ENCODE results near the gene ALDH1L2. TPM values are rescaled to one million over a fixed set of nuclear protein-coding genes. Genes with fewer than 3 reads are reported as not detected.
A peak's percentile ranks its signal among the peaks of the same experiment; 100 is the strongest.

Gene ALDH1L2
- total and polyA plus RNA-seq, 12 donors, result 1.1 to 3.7 (median 1.5) TPM

DNA sequence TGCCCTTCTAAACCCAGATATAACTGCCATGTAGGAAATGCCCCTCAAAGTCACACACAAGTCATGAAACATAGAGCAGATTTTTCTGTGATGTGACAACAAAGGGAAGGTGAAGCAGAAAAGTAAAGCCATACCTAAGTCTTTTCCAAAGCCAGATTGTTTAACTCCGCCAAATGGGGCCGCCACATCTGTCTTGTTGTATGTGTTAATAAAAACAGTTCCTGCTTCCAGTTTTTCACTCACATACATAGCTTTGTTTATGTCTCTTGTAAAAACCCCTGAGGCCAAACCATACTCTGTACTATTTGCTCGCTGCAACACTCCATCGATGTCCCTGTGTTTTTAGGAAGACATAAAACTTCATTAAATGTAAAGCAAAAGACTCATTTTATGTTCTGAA, 57.8 kb downstream of the ALDH1L2 start:
- H3K36me3 ChIP-seq, result peaks cover 0 to 39% (median 0%) of the 10 kb centered on the region in 9 donors
- intact Hi-C loops (cut with DNase I), result no loop called here
- WGBS, 2 donors, result 87 to 95% methylated on average over 4 of the region's 4 CpGs
- no peak for ATAC-seq
- peak overlapping the region in 4 of 10 donors; percentile 8 to 64 (median 28) for H3K27ac ChIP-seq
- no peak for DNase-seq
- no peaks in the 10 kb centered on the region for H3K9me3 ChIP-seq
- H3K27me3 ChIP-seq, result no peaks in the 10 kb centered on the region
- peaks cover 0 to 25% (median 18%) of the 10 kb centered on the region in 9 donors for H3K4me1 ChIP-seq
- no peak overlapping the region for H3K4me3 ChIP-seq
- TF ChIP-seq, protein P1, sequence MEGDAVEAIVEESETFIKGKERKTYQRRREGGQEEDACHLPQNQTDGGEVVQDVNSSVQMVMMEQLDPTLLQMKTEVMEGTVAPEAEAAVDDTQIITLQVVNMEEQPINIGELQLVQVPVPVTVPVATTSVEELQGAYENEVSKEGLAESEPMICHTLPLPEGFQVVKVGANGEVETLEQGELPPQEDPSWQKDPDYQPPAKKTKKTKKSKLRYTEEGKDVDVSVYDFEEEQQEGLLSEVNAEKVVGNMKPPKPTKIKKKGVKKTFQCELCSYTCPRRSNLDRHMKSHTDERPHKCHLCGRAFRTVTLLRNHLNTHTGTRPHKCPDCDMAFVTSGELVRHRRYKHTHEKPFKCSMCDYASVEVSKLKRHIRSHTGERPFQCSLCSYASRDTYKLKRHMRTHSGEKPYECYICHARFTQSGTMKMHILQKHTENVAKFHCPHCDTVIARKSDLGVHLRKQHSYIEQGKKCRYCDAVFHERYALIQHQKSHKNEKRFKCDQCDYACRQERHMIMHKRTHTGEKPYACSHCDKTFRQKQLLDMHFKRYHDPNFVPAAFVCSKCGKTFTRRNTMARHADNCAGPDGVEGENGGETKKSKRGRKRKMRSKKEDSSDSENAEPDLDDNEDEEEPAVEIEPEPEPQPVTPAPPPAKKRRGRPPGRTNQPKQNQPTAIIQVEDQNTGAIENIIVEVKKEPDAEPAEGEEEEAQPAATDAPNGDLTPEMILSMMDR (IDR thresholded peaks at IDR 0.05), result no peak

DNA sequence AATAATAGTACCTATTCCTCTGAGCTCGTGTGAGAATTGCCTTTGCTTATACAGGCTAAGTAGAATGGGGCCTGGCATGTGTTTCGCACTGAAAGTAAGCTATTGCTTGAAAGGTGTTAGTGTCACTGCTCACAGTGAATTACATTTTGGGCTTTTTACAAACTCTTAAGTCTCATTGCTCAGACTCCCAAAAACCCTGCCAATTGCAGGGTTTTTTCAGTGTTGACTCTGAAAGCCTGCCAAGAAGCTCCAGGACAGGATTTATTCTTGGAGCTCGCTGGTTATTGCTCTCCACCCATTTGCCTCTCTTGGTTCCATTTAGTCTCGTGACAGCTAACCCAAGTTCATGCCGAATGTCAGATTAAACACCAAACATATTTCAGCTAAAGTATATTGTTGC, 58.4 kb downstream of the ALDH1L2 start:
- H3K4me1 ChIP-seq, result peaks cover 0 to 25% (median 18%) of the 10 kb centered on the region in 9 donors
- H3K4me3 ChIP-seq, result no peak overlapping the region
- DNase-seq, result peak in 1 of 2 donors; percentile 61
- H3K27me3 ChIP-seq, result no peaks in the 10 kb centered on the region
- WGBS, 2 donors, result 26 to 30% methylated on average over 5 of the region's 5 CpGs
- TF ChIP-seq, protein P1 (IDR thresholded peaks at IDR 0.05), result no peak
- intact Hi-C loops (cut with DNase I), result no loop called here
- no peaks in the 10 kb centered on the region for H3K9me3 ChIP-seq
- ATAC-seq, result peak; percentile 53 to 87 (median 77)
- H3K36me3 ChIP-seq, result peaks cover 0 to 36% (median 0%) of the 10 kb centered on the region in 9 donors
- H3K27ac ChIP-seq, result peak overlapping the region in 4 of 10 donors; percentile 8 to 64 (median 28)

DNA sequence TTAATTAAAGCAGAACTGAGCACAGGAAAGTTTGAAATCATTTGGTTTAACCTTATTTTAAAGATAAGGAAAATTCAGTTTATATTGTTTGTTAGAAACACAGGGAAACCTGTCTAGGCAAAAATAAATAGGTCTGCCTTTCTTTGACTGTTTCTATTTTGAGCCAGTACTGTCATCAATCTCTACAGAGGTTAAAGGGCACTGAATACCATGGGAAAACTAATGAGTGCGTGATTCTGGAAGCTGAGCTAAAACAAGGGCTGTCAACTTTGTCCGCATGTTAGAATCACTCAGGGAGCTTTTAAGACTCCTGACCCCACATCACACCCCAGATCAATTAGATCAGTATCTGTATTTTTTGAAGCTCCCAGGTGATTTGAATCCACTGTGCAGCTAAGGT, 59.3 kb downstream of the ALDH1L2 start:
- peaks cover 0 to 25% (median 18%) of the 10 kb centered on the region in 9 donors for H3K4me1 ChIP-seq
- H3K27ac ChIP-seq, result peak overlapping the region in 3 of 10 donors; percentile 10 to 64 (median 45)
- peaks cover 0 to 32% (median 0%) of the 10 kb centered on the region in 9 donors for H3K36me3 ChIP-seq
- no peaks in the 10 kb centered on the region for H3K9me3 ChIP-seq
- DNase-seq (no peak), ATAC-seq (peak in 6 of 8 donors; percentile 21 to 84 (median 61))
- intact Hi-C loops (cut with DNase I), result no loop called here
- TF ChIP-seq, protein P1 (IDR thresholded peaks at IDR 0.05), result no peak
- WGBS, 2 donors, result 56 to 62% methylated on average over 2 of the region's 2 CpGs
- H3K4me3 ChIP-seq, result no peak overlapping the region
- no peaks in the 10 kb centered on the region for H3K27me3 ChIP-seq

DNA sequence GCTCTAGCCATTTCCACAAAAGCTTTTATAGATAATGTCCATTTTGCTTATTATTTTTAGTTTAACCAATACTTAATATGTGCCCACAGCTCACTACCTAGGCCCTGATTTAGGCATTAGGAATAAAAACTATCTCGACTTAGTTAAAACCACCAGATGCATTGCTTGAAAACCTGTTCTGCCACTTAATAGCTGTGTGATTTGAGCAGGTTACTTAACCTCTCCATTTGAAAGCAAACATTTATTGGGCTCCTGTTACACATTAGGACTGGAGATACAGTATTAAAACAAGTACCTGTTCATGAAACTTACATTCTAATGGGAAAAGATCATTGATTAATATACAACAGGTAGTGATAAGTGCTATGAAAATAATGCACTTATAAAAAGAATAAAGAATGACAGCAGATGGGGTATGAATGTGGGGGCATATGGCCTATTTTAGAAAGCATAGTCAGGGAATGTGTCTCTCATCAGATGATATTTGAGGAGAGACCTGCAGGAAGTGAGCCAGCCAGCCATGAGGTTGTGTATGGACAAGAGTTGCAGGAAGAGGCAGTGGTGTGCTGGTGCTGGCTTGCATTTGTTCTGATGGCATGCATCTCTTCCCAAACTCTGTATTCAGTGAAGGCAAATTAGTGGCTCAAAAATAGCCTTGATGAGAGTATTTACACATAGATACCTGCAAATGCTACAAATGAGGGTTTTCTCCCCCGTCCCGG, 63.9 kb downstream of the ALDH1L2 start:
- H3K27me3 ChIP-seq, result no peaks in the 10 kb centered on the region
- H3K4me1 ChIP-seq, result peaks cover 0 to 11% (median 8%) of the 10 kb centered on the region in 9 donors
- no peak for ATAC-seq
- peaks cover 0 to 33% (median 3%) of the 10 kb centered on the region in 9 donors for H3K36me3 ChIP-seq
- TF ChIP-seq, protein P1 (IDR thresholded peaks at IDR 0.05), result no peak
- no peak overlapping the region for H3K4me3 ChIP-seq
- no peaks in the 10 kb centered on the region for H3K9me3 ChIP-seq
- 96 to 98% methylated on average over 3 of the region's 3 CpGs for WGBS, 2 donors
- intact Hi-C loops (cut with DNase I), result no loop called here
- no peak overlapping the region for H3K27ac ChIP-seq
- no peak for DNase-seq

All from heart right ventricle (tissue), 16 donors.